HG02943 (cell line): ENCODE data around the gene ASB7.
"Not testable (repeated sequence)": the region's sequence is repeated elsewhere in the genome, so short reads cannot be mapped to it uniquely, and the experiment has no call there.

Source experiments
- ATAC-seq: cut with Tn5 transposase; IDR thresholded peaks from one replicate; pipeline ENCODE4 v1.9.1; 2021; ENCODE audit warnings: mild to moderate bottlenecking, low read depth, moderate library complexity; ENCODE audit not compliant: unreplicated experiment

Gene ASB7, protein sequence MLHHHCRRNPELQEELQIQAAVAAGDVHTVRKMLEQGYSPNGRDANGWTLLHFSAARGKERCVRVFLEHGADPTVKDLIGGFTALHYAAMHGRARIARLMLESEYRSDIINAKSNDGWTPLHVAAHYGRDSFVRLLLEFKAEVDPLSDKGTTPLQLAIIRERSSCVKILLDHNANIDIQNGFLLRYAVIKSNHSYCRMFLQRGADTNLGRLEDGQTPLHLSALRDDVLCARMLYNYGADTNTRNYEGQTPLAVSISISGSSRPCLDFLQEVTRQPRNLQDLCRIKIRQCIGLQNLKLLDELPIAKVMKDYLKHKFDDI

DNA sequence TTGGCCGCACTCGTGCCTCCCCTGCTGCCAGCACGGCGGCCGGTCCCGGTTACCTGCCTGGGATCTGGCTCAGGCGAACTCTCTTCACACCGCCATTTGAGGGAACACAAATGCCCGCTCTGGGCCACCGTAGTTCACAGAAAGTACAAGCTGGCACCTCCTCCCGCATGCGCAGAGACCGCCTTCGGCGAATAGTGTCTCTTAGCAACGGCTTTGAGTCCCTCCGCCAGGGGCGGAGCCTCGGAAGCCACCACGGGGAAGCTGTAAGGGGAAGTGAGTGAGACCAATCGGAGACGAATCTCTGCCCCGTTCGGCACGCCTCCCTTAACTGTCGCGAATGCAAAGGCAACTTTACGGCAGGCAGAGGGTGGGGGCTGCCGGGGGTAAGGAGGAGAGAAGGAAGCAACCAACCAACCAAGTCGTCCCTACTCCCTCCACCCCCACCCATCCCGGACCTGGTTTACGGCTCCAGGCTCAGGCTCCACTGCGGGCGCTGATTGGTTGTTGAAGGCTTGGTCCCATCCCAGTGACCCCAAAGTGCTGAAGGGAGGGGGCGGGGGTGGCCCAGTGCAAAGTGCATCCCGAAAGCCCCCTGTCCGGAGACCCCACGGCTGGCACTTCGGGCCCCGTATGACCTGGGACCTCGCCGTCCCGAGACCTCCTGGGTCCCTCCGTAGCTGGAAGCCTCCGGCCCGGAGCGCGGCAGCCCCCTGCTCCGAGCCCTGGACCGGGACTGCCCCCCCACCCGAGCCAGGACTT, at the start of gene ASB7, which contains the start of gene LINS1:
Gene ASB7 (plus strand): TSS at position 526 of the 759 bp plus-strand sequence. CDS start 9,628 bp downstream, outside the sequence.
Gene LINS1 (minus strand): TSS at position 121 of the 759 bp plus-strand sequence. CDS start 21,342 bp downstream, outside the sequence.
- ATAC-seq: peak; percentile 91

GRCh38 chr15:100553468-100553867, 48.9 kb upstream of the ASB7 start:
- ATAC-seq: no peak

GRCh38 chr15:100558771-100559254, 43.6 kb upstream of the ASB7 start:
- no peak for ATAC-seq

GRCh38 chr15:100559330-100559729, 43.1 kb upstream of the ASB7 start:
- no peak for ATAC-seq

GRCh38 chr15:100560323-100560722, 42.1 kb upstream of the ASB7 start:
- no peak for ATAC-seq

DNA sequence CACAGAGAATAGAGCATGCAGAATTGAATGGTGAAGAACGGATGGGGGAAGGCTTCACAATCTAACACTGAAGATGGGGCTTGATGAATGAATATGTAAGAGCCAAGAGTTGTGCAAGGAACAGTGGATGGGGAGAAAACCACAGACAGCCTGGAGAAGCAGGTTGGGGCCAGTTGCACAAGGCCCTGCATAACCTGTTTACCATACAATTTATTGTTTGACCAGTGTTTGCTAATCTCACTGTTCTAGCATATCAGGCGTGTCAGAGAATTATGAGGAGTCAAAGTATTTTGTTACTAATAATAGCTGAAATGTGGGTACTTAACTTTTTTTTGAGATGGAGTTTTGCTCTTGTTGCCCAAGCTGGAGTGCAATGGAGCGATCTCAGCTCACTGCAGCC, 36.8 kb upstream of the ASB7 start:
- ATAC-seq: no peak

- ATAC-seq: no peak
Observed at GRCh38 chr15:100566850-100567628, 35.4 kb upstream of the ASB7 start.

DNA sequence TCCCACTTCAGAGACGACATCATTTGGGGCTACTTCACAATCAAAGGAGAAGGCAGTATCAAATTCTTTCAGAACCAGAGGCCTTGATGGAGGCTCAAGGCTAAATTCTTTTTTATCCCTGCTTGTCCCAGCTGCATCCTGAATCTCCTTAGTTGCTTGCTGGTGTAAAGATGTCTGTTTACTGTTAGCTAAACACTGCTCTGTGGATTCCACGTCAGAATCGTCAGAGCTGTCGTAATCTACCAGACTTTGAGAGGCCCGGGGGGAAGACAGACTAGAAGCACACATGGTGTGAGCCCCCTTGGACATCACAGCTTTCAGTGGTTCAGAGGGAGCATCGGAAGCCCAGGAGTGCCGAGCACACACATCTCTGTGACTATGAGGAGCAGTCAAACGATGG, 33.0 kb upstream of the ASB7 start:
- ATAC-seq: no peak

GRCh38 chr15:100570275-100570674, 32.1 kb upstream of the ASB7 start:
- no peak for ATAC-seq

GRCh38 chr15:100570735-100571313, 31.6 kb upstream of the ASB7 start:
- ATAC-seq: peak; percentile 78

GRCh38 chr15:100571592-100572167, 30.7 kb upstream of the ASB7 start:
- ATAC-seq: no peak

GRCh38 chr15:100572362-100572983, 29.9 kb upstream of the ASB7 start:
- ATAC-seq: no peak

- no peak for ATAC-seq
Observed at GRCh38 chr15:100573526-100573925, 28.9 kb upstream of the ASB7 start.

DNA sequence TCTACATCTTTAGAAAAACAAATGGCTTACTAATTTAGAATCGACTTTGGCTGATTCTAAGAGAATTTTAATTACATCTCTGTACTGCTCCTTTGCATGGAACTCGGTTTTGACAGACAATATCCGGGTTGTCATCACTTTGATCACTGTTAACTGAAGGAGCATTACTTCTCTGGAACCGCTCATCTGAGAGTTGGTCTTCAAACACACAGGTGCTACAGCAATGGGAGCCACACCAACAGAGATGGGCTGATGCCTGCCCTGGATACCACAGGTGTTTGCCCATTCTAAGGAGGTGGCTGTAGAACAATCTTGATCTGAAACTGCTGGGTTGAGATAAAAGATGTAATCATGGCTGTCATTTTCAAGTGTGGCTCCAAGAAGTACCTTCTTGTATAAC, 22.0 kb upstream of the ASB7 start:
- ATAC-seq: no peak

- ATAC-seq: no peak
Observed at GRCh38 chr15:100588638-100589242, 13.6 kb upstream of the ASB7 start.

GRCh38 chr15:100591163-100591562, 11.2 kb upstream of the ASB7 start:
- not testable (repeated sequence) for ATAC-seq

DNA sequence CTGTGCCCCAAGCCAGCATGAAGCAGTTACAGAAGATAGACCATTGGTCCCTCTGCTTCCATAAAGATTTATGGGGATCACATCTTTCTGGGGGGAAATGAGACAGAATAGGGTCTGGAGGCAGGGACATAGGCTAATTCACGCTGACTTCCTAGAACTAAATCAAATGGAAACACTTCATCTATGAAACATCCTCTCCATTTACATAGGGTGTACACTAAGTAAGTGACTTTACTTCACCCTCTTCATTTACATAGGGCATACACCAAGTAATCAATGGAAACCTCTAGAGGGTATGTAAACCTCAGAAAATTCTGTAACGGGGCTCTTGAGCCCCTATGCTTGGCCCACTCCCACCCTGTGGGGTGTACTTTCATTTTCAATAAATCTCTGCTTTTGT, 10.6 kb upstream of the ASB7 start:
- ATAC-seq: no peak

- no peak for ATAC-seq
Observed at GRCh38 chr15:100592898-100593297, 9.5 kb upstream of the ASB7 start.

- no peak for ATAC-seq
Observed at GRCh38 chr15:100593431-100593830, 9.0 kb upstream of the ASB7 start.
